ENCODE measurements around the gene KLHL3.

Gene KLHL3

DNA sequence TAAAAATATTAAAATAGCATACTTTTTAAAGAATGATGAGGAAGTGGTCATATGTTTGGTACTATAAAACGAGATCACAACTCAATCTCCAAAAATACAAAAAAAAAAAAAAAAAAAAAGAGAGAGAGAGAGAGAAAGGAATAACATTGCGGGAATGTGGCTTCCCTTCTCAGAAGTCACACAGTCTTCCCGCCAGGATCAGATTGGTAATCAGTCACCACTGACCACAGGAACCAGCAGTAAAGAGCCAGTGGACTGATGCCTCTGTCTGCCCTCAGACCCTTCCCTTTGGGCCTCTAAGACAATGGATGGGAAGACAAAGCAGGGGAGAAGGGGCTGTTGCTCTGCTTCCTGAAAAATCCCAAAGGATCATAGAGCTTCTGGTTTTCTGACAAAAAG lies 104.9 kb downstream of the KLHL3 start:
- no peak for DNase-seq (ENCODE audit: low read depth)

DNA sequence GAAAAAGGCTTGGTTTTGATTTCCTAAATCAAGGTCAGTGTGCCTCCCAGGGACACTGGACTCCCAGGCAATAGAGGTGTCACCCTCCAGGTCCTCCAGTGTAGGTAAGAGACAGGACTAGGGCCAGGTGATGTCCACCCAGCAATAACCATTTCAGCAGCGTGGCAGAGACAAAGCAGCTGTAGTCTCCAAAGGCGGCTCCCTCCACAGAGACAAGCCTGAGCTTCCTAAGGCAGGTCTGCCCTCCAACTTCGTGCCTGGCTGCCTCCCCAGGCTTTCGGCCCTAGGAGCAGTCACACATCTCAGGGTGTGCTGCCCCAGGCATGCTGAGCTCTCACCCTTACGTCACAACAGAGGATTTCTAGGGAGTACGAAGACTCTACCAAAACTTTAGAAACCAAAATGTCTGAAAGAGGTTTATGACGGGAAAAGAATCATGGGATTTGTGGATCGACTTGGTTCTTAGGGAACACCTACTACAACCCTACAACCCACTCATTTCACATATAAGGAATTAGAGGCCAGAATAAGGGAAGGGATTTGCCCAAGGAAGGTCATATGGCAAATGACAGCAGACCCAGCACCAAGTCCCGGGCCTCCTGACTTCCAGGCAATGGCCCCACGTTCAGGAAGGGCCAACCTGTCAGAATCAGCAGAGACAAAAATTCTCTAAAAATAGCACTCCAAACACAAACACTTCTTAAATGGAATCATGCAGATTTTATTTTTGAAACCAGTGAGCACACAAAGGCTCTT lies 105.5 kb downstream of the KLHL3 start:
- no peak for DNase-seq (ENCODE audit: low read depth)

DNA sequence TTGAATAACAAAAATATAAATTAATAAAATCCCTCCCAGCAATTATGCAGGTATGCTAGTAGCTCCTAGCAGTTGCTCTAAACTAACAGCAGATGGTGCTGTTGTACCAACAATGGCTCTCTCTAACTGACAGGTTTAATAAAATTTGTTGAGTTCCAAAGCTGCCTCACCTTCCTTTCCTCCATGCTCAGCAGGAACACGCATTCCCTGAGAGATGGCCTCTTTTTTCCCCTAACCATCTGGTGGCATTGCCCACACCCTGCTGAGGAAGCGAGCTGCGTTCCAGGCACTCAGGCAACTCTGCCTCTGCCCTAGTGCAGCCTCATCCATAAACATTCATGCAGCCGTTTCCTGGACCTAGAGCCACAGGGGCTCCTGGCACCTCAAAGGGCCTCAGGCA lies 106.2 kb downstream of the KLHL3 start:
- DNase-seq (ENCODE audit: low read depth): peak; percentile 31

DNA sequence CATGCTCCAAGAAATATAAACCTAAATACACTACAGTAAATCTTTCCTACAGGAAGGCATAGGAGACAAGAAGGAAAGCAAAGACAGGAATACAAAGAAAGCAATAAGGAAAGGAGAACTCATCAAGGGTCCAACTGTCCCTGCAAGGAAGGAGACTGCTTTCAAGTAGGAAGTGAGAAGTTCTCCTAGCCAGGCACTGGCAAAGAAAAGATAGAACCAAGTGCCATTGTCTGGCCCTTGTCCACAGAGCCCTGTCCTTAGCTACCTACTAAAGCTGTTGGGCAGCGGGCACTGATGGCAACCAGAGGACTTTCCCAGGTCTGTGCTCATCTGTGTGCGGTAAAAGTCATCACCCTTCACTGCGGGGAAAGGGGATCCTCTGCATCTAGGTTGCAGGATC lies 108.2 kb downstream of the KLHL3 start:
- no peak for DNase-seq (ENCODE audit: low read depth)

DNA sequence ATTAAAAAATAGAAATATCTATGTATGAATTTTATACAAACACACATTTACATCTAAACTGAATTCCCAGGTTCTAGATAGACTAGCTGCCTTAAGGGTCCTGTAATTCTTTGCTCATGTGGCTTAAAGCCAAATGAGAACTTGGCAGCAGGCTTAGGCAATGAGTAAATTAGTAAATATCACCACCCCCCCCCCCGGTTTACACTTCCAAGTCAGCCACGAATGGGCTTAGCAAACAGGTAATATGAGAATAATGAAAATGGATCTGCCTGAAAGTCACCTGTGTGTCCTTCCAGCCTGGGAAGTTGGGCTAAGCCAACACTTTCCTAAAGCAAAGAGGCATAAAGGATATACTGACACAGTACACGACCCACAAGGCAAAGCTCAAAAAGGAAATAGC lies 108.6 kb downstream of the KLHL3 start:
- DNase-seq (ENCODE audit: low read depth): no peak

DNA sequence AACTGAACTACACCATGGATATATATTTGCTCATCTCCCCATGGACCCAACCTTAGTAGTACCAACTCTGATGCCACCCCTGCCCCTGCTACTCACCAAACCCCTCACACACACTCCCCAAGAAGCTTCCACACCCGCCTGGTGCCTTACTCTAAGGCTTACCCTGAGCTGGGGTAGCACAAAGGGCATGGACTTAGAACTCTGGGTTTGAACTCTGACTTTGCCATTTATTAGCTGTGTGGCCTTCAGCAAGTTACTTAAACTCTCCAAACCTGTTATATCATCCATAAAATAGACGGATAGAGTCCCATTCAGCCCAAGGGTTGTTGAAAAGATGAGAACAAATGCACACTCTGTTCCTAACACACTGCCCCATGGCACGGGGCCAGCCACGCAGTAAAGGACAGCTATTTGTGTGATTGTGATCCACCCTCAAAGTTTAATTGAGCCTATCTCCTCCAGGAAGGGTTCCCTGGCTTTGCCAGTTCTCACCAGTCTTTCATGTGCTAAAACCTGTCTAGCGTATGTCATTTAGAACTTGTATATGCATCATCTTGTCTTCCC lies 111.0 kb downstream of the KLHL3 start:
- no peak for DNase-seq (ENCODE audit: low read depth)

DNA sequence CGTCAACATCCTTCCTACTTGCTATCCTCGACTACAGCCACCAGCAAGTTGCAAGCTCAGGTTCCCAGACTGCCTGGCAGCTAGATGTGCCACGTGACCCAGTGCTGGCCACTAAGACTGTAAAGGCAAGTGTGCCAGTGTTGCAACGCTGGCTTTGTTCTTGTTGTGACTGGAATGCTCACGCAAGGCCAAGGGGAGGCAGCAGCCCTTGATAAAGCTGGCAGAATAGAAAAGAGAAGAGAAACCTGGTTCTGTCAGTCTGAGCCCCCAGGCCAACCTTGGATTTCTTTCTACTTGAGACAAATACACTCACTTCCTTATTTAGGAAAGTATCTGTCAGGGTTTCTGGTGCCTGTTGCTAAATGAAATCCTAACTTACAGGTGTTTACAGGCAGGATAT lies 113.0 kb downstream of the KLHL3 start:
- no peak for DNase-seq (ENCODE audit: low read depth)

DNA sequence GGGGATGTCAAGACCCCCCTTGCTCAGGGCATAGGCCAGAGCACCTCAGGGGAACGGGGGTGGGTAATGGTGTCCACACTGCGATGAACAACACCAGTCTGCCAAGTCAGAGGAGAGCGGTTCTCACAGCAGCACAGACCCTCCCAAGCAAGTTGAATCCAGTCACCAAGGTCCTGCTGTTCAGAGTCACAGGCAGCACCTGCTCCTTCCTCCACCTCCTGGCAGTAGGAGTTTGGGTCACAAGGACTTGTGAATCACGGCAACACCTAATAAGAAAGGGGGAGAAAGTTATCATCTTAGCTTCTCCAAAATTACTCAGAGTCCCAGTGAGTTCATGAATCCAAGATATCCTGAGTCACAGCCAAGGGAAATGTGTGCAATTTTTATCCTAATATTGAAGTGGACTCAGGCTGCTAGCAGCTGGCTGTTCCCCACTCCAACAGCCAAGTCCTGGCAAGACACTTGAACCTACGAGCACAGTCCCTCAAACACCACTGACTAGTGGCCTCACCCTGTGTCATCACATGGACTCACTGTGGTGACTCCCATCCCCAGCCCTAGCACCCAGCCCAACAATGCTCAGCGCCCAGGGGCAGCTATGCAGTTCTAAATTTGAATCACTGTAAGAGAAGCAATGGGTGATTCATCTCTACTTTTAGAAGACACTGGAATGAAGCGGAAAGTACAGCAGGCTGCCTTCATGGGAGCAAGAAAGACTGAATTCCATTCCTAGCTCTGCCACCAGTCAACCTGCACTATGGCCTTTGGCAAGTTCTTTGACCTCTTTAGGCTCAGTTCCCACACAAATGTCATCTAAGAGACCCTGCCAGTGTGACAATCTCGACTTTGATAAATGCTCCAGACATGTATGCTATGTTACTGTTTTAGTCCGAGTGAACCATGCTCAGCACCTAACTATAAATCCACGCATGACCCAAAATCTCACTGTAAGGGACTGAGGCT lies 113.7 kb downstream of the KLHL3 start:
- DNase-seq (ENCODE audit: low read depth): peak; percentile 29

DNA sequence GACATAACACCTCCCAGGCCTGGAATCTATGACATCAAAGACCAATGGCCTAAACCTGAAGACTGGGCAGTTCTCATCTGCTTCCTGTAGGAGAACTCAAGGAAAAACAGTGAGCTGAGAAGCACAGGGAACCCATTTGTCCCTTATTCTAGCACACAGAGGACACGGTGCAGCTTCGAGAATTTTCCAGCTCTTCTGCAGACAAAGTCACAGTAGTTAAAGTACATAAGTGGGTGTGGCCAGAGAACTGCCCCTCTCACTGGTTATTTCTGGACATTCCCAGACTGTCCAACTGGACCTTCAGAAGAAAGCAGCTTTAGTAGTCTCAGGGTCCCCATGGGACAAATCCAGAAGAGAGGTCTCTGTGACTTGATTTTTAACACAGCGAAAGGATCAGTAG lies 114.6 kb downstream of the KLHL3 start:
- no peak for DNase-seq (ENCODE audit: low read depth)

DNA sequence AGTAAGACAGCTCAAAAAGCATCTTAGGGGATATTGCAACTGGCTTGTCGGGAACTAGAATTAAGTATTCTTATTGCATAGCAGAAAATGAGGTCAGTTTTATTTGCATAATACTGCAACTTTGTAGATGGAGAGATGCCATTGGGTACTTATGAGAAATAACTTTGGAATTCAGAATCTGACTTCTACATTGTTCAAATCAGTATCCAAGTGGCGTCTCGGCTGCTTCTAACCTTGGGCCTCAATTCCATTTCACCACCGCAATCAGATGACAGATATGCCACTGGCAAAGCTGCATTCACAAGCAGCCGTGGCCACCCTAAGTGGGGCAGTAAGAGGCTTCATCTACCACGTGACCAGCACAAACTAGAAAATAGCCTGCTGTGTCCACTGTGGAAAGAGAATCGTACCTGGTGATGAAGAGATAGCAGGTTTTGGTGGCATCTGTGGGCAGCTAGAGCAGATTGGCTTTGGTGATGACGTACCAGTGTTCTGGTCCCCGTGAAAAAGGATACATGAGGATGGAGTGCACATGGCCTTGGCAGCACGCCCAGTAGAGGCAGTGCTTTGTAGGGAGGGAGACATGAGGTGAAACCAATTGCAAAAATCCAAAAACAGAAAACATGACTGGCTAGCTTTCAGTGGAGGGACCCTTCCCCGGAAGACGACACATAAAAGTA lies 116.6 kb downstream of the KLHL3 start:
- DNase-seq (ENCODE audit: low read depth): peak; percentile 89

DNA sequence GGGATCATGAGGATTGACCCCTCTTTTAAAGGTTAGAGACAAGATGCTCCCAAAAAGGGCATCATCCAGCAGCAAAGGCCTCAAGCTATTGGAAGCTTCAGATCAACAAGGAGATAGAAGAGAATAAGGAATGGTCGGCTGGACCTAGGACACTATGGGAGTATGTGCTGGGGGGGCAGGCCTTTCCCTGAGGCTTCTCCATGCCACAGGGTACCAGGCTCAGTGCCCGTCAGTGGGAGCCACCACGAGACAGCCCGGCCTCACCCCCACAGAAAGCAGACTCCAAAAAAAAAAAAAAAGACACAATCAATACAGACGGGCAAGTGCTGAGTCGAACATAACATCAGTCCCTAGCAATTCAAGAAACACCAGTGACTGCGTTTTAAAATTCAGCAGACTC lies 117.4 kb downstream of the KLHL3 start:
- no peak for DNase-seq (ENCODE audit: low read depth)

DNA sequence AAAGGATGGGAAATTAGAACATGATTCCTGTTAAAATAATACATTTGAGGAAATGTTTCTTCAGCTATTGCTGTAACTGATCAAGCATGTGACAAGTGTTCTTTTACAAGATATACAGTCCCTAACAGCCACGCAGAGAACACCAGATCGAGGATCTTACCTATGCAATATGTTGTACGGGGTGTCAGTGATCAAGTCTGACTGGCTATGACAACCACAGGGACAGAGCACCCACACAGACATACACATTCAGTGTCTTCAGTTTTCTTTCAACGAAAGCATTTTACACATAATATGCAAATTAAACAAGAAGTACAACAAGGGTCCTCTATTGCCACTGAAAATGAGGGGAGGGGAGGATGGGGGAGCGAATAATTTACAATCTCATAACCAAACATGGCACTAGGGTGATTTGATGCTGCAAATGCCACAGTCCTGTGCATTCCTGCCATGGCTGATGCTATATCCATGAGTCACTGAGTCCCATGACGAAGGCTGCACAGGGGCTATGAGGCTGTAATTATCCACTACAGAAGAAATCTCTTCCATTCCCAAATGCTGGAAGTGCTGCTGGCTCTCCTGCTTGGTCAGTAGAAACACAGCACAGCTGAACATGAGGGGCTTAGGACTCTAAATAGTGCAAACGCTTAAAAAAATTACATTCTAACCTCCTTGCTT lies 118.2 kb downstream of the KLHL3 start:
- DNase-seq (ENCODE audit: low read depth): peak; percentile 35

DNA sequence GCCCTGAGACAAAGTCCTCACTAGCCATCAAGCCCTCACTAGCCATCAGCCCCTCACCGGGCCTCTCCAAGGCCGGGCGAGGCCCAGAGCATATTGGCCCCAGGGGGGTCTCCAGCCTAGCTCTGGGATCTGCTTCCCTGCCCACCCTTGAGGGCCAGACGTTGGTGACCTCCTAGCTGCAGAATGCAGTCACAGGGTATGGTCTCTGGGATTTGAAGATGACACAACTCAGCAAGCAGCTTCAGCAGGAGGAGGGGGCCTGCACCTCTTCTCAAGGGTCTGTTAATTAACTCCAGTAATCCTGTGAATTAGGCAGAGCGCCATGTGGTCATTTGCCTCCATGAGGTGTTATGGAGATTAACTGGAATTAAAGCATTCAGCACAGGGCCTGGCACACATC lies 119.8 kb downstream of the KLHL3 start:
- DNase-seq (ENCODE audit: low read depth): no peak

DNA sequence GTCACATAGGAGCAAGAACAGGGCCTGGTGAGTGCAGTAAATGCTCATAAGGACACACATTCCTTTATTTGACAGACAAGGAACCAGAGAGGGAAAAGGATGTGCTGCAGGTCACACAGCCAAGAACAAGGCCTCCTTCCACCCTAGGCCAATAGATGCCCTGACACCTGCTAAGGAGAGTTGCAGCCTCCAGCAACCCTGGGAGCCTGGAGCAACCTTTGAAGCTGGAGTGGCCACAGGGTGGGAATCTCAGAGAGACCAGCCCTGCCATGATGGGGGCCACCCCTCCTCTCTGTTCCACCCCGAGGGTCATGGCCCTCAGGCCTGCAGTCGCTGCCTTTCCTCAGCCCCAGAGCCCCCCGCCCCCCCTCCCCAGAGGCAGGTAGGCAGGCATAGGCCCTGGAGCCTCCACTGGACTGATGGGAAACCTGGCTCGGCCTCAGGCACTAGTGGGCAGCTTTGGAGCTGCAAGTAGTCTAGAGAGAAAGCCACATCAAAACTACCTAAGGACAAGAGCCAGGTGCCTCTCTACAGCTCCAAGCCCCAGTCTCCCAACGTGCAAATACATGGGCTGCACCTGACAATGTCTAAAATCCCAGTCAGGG lies 120.6 kb downstream of the KLHL3 start:
- no peak for DNase-seq (ENCODE audit: low read depth)

DNA sequence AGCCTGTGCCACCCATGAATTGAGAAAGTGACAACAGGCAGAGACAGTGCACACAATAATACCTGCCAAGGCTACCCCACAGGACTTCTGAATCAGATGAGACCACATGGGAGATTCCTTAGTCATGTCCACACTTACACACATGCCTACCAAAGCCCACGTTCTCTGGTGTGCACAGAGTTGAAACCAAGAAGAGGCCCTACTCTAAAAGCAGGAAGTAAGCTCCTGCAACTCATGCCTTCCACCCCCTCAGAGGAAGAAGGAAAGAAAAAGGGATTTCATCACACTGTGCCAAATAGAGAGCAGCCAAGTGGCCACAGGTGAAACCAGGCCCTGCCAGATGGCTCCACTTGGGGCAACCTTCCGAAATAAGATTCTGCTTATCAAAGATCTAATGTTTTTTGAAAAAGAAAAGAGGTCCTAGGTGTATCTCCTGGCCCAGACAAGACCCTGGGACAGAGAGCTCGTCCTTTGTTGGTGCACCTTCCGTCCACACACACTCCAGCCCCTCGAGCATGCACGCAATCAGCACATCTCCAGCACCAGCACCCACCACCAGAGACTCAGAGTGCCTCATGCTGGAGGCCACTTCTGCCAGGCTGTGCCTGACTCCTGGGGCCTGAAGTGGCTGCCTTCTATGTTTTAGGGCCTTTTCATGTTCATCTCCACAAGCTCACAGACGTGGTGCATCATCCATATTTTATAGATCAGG lies 122.2 kb downstream of the KLHL3 start:
- DNase-seq (ENCODE audit: low read depth): no peak

DNA sequence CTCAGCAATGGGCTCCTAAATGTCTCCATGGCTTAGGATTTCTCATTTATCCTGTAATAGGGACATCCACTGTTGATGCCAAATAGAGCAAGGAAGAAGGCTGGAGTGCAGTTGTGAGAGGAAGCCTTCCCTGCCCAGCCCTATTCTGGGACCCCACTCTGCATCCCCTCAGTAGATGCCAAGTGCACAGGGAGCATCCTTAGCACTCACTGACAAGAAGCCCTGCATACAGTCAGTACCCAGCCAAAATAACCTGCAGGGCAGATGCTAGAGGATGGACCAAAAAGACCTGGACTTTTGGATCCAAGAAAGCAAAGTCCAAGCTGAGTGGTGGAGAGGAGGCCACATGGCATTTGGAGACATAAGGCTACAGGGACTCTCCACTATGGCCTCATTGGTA lies 123.3 kb downstream of the KLHL3 start:
- no peak for DNase-seq (ENCODE audit: low read depth)

DNA sequence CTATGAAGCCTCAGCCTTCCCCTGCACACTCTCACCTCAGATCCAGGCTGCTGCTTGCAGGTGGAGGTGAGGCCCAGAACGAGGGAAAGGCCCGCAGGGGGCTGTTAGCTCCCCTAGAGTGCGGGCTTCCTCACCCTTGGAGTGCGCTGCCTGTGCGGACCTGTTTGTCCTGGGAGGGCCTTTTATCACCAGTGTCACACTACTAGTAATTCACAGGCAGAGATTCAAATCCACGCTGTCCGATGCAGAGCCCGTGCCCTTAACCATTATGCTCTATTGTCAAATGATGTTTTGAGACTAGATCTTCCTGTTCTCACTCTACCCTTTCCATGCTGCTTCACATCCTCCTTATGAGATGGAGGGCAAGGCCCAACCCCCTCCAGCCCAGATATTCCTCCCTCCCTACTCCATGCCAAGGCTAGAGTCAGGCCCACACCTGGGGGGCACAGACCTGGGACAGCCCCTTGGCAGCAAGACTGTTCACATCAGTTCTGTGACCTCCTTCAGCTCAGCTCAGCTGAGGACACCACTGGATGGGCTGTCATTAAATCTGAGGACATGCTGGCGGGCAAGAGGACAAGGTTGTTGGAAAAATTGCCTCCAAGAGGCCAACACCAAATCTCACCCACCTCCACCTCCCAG lies 124.0 kb downstream of the KLHL3 start:
- no peak for DNase-seq (ENCODE audit: low read depth)

DNA sequence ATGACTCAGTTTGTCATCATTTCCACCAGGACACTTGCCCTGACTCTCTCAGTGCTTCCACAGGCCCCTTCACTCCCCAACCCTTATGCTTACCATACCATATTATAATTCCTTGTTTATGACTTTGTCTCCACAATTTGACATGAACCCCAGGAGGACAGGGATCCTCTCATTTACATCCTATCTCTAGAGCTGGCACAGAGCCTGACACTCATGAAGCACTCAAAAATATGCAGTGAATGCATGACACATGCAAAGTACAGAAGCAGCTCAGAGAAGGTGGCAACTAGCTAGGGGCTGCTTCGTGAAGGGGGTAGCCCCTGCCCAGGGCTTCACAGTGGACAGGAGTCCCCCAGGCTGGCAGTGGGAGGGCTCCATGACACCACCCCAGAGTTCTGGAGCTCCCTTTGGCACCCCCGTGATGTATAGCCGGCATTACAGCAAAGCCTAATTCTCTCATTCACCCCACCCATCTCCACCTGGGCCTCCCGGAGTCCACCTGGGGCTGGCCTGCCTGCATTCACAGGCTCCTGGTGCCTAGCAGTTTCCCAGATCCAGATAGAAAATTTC lies 124.8 kb downstream of the KLHL3 start:
- DNase-seq (ENCODE audit: low read depth): no peak

DNA sequence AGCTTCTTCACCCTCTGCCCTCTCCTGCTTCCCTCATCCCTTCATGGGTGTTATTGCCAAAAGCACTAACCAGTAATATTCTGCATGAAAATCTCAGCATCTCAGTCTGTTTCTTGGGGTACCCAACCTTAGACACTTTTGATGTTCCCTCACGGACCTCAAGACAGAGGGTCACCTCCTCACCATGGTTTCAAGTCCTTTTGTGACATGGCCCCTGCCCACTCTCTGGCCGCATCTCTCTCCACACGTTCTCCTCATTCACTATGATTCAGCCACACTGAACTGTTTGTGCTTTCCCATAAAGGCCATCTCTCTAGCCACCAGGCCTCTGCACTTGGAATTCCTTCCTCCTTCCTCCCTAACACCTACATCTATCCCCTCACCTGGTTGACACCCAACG lies 125.3 kb downstream of the KLHL3 start:
- no peak for DNase-seq (ENCODE audit: low read depth)

DNA sequence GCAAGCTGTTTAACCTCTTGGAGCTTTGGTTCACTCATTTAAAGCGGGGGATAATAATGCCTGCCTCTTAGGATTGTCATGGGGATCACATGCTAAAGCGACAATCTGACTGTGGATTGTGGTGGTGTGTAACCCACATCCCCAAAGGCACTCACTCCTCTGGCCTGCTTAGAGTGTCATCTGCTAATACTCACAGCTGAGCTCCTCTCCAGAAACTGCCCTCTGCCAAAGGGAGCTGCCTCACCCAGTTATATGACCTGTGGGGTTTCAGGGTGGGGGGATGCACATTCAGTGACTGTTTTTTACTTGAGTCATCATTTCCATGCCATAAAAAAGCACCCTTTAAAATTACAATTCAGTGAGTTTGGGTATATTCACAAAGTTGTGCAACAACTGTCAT lies 126.8 kb downstream of the KLHL3 start:
- DNase-seq (ENCODE audit: low read depth): peak; percentile 42

Data from HS-5 (cell line).